ENCODE results near the gene ZNF611. TPM values are rescaled to one million over a fixed set of nuclear protein-coding genes. Genes with fewer than 3 reads are reported as not detected.
"Not testable (repeated sequence)": the region's sequence is repeated elsewhere in the genome, so short reads cannot be mapped to it uniquely, and the experiment has no call there.

The ZNF611 gene
- total and polyA plus RNA-seq, 2 experiments from 2014 or later: 10.8 to 21.3 TPM

- Histone ChIP-seq H3K27ac (no peak overlapping the region), H3K27me3 (no peaks in the 10 kb centered on the region), H3K9me3 (ENCODE audit: low read depth) (no peaks in the 10 kb centered on the region), H3K4me1 (ENCODE audit: insufficient read depth) (peaks cover 12% of the 10 kb centered on the region), H4K20me1 (ENCODE audit: insufficient read depth, poor library complexity, severe bottlenecking) (no peaks in the 10 kb centered on the region), H2AFZ (no peak overlapping the region), H3K4me2 (no peak overlapping the region), H3K9me2 (replicated peaks; ENCODE audit: insufficient read depth) (no peaks in the 10 kb centered on the region), H3K36me3 (replicated peaks; ENCODE audit: insufficient read depth, low read depth) (no peaks in the 10 kb centered on the region), H3K4me3 (no peak overlapping the region), H3K79me2 (peaks cover 16% of the 10 kb centered on the region)
- no peak for TF ChIP-seq EZH2 (IDR thresholded peaks at IDR 0.05; ENCODE audit: borderline replicate concordance)
- 53% methylated on average over 2 of the region's 2 CpGs for WGBS (ENCODE audit: low lambda C conversion rate, missing lambda C conversion rate)
- DNase-seq (ENCODE audit: low spot score): no peak
Observed at GRCh38 chr19:52691737-52692136, 43.1 kb downstream of the ZNF611 start.

GRCh38 chr19:52691215-52691610 lies 43.6 kb downstream of the ZNF611 start:
- Histone ChIP-seq H3K4me2 (peak overlapping the region; percentile 98), H3K79me2 (peaks cover 21% of the 10 kb centered on the region), H4K20me1 (ENCODE audit: insufficient read depth, poor library complexity, severe bottlenecking) (no peaks in the 10 kb centered on the region), H2AFZ (peak overlapping the region; percentile 96), H3K9me3 (ENCODE audit: low read depth) (no peaks in the 10 kb centered on the region), H3K4me3 (peak overlapping the region; percentile 3), H3K9me2 (replicated peaks; ENCODE audit: insufficient read depth) (no peaks in the 10 kb centered on the region), H3K27ac (peak overlapping the region; percentile 92), H3K4me1 (ENCODE audit: insufficient read depth) (peaks cover 13% of the 10 kb centered on the region), H3K36me3 (replicated peaks; ENCODE audit: insufficient read depth, low read depth) (no peaks in the 10 kb centered on the region), H3K27me3 (no peaks in the 10 kb centered on the region)
- no peak for DNase-seq (ENCODE audit: low spot score)
- whole genome bisulfite sequencing (ENCODE audit: low lambda C conversion rate, missing lambda C conversion rate): 66% methylated on average over 15 of the region's 15 CpGs
- TF ChIP-seq EZH2phosphoT487 (IDR thresholded peaks at IDR 0.05; ENCODE audit: low read depth, severe bottlenecking, unreplicated experiment) (no peak), EZH2 (IDR thresholded peaks at IDR 0.05; ENCODE audit: borderline replicate concordance) (no peak)
- TF ChIP-seq, protein P1, sequence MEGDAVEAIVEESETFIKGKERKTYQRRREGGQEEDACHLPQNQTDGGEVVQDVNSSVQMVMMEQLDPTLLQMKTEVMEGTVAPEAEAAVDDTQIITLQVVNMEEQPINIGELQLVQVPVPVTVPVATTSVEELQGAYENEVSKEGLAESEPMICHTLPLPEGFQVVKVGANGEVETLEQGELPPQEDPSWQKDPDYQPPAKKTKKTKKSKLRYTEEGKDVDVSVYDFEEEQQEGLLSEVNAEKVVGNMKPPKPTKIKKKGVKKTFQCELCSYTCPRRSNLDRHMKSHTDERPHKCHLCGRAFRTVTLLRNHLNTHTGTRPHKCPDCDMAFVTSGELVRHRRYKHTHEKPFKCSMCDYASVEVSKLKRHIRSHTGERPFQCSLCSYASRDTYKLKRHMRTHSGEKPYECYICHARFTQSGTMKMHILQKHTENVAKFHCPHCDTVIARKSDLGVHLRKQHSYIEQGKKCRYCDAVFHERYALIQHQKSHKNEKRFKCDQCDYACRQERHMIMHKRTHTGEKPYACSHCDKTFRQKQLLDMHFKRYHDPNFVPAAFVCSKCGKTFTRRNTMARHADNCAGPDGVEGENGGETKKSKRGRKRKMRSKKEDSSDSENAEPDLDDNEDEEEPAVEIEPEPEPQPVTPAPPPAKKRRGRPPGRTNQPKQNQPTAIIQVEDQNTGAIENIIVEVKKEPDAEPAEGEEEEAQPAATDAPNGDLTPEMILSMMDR (IDR thresholded peaks at IDR 0.05; ENCODE audit: poor library complexity): no peak

DNA sequence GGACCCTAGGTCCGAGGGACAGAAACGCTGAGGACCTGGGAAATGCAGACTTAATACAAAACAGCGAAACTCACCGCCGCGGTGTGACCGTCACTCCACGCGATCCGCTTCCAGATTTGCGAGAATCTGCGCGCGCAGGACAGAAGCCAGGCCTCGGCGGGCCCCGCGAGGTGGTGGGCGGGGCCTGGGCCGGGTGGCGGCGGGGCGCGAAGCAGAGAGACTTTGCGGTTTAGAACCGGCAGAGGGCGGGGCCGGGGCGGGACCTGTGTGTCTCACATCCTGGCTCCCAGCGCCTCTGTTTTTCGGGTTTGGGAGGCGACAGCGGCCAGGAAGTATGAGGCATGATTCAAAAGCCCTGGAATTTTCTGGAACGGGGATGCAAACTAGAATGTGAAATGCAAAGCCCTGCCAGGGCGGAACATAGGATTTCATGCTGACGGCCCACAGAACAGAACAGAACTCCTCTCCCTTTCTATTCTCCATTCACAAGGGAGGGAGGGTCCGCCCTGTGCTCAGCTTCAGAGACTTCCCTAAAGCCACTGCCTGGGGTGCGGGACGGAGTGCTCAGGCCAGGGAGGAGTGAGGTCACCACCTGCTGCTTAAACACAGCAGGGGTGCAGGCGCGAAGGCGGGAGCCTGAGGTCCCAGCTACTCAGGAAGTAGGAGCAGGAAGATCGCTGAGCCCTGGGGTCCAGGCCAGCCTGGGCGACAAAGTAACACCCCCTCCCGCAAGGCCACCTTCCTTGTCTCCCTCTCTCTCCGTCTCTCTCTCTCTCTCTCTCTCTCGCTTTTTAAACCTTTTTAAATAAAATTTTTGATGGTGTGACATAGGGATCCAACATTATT lies 44.3 kb downstream of the ZNF611 start:
- H2AFZ ChIP-seq: peak overlapping the region; percentile 96
- peak overlapping the region; percentile 85 for H3K4me3 ChIP-seq
- TF ChIP-seq, protein P1 (IDR thresholded peaks at IDR 0.05; ENCODE audit: poor library complexity): peak; percentile 9
- TF ChIP-seq EZH2 (IDR thresholded peaks at IDR 0.05; ENCODE audit: borderline replicate concordance): no peak
- no peaks in the 10 kb centered on the region for H3K36me3 ChIP-seq (replicated peaks; ENCODE audit: insufficient read depth, low read depth)
- H3K27me3 ChIP-seq: no peaks in the 10 kb centered on the region
- peak overlapping the region; percentile 98 for H3K4me2 ChIP-seq
- peak overlapping the region; percentile 94 for H3K27ac ChIP-seq
- no peaks in the 10 kb centered on the region for H4K20me1 ChIP-seq (ENCODE audit: insufficient read depth, poor library complexity, severe bottlenecking)
- H3K4me1 ChIP-seq (ENCODE audit: insufficient read depth): peaks cover 13% of the 10 kb centered on the region
- peak; percentile 96 for DNase-seq (ENCODE audit: low spot score)
- no peaks in the 10 kb centered on the region for H3K9me3 ChIP-seq (ENCODE audit: low read depth)
- H3K79me2 ChIP-seq: peaks cover 27% of the 10 kb centered on the region
- WGBS (ENCODE audit: low lambda C conversion rate, missing lambda C conversion rate): 5% methylated on average over 33 of the region's 47 CpGs
- H3K9me2 ChIP-seq (replicated peaks; ENCODE audit: insufficient read depth): no peaks in the 10 kb centered on the region

GRCh38 chr19:52689843-52690368 lies 44.9 kb downstream of the ZNF611 start:
- H3K79me2 ChIP-seq: peaks cover 34% of the 10 kb centered on the region
- H3K27me3 ChIP-seq: no peaks in the 10 kb centered on the region
- TF ChIP-seq, protein P1 (IDR thresholded peaks at IDR 0.05; ENCODE audit: poor library complexity): no peak
- TF ChIP-seq EZH2 (IDR thresholded peaks at IDR 0.05; ENCODE audit: borderline replicate concordance): no peak
- TF ChIP-seq EZH2phosphoT487 (IDR thresholded peaks at IDR 0.05; ENCODE audit: low read depth, severe bottlenecking, unreplicated experiment): no peak
- H3K9me3 ChIP-seq (ENCODE audit: low read depth): no peaks in the 10 kb centered on the region
- H3K4me3 ChIP-seq: peak overlapping the region; percentile 85
- peak; percentile 40 for DNase-seq (ENCODE audit: low spot score)
- under 1% methylated on average over 32 of the region's 32 CpGs for WGBS (ENCODE audit: low lambda C conversion rate, missing lambda C conversion rate)
- H2AFZ ChIP-seq: peak overlapping the region; percentile 85
- H3K4me1 ChIP-seq (ENCODE audit: insufficient read depth): peaks cover 13% of the 10 kb centered on the region
- no peaks in the 10 kb centered on the region for H3K36me3 ChIP-seq (replicated peaks; ENCODE audit: insufficient read depth, low read depth)
- H3K9me2 ChIP-seq (replicated peaks; ENCODE audit: insufficient read depth): no peaks in the 10 kb centered on the region
- peak overlapping the region; percentile 98 for H3K4me2 ChIP-seq
- no peaks in the 10 kb centered on the region for H4K20me1 ChIP-seq (ENCODE audit: insufficient read depth, poor library complexity, severe bottlenecking)
- peak overlapping the region; percentile 94 for H3K27ac ChIP-seq

GRCh38 chr19:52688925-52689796 lies 45.7 kb downstream of the ZNF611 start:
- H3K4me2 ChIP-seq: peak overlapping the region; percentile 98
- H3K4me3 ChIP-seq: peak overlapping the region; percentile 85
- H2AFZ ChIP-seq: peak overlapping the region; percentile 85

More at GRCh38 chr19:52688925-52689796, 45.7 kb downstream of the ZNF611 start:
- not testable (repeated sequence) for H4K20me1 ChIP-seq (ENCODE audit: insufficient read depth, poor library complexity, severe bottlenecking); H3K27me3 ChIP-seq; H3K36me3 ChIP-seq (replicated peaks; ENCODE audit: insufficient read depth, low read depth); H3K9me3 ChIP-seq (ENCODE audit: low read depth); H3K9me2 ChIP-seq (replicated peaks; ENCODE audit: insufficient read depth)
- Histone ChIP-seq H3K27ac (peak overlapping the region; percentile 94), H3K79me2 (peaks cover 42% of the 10 kb centered on the region), H3K4me1 (ENCODE audit: insufficient read depth) (peaks cover 13% of the 10 kb centered on the region)
- WGBS (ENCODE audit: low lambda C conversion rate, missing lambda C conversion rate): 23% methylated on average over 6 of the region's 6 CpGs
- peak; percentile 8 for DNase-seq (ENCODE audit: low spot score)

Measured in hepatocyte (in vitro differentiated cells).